Activated T-cell treated with anti-CD3 and anti-CD28 coated beads, Interleukin-2, amount 50 U/mL, for 1 hour (primary cell): ENCODE data around the gene STX19.
"Not testable (repeated sequence)": the region's sequence is repeated elsewhere in the genome, so short reads cannot be mapped to it uniquely, and the experiment has no call there.

Experiments used
- DNase-seq: peaks from one replicate; pipeline ENCODE4 v3.0.0-alpha.2; 2020

Gene STX19

GRCh38 chr3:94028093-94028837 lies at the start of gene STX19:
TSS of gene STX19 (minus strand) at chr3:94028597. CDS start at chr3:94015269, 13,328 bp downstream.
- no peak for DNase-seq

- DNase-seq = no peak
Observed at GRCh38 chr3:94076055-94076454, 47.7 kb upstream of the STX19 start.

GRCh38 chr3:94071713-94072284 lies 43.4 kb upstream of the STX19 start:
- no peak for DNase-seq

- no peak for DNase-seq
Observed at GRCh38 chr3:94070341-94070911, 42.0 kb upstream of the STX19 start.

- no peak for DNase-seq
Observed at GRCh38 chr3:94069194-94069813, 40.9 kb upstream of the STX19 start.

- DNase-seq = no peak
Observed at GRCh38 chr3:94066506-94067500, 38.4 kb upstream of the STX19 start.

GRCh38 chr3:94065819-94066480 lies 37.6 kb upstream of the STX19 start:
- DNase-seq = no peak

- DNase-seq = no peak
Observed at GRCh38 chr3:94065122-94065521, 36.7 kb upstream of the STX19 start.

- DNase-seq = no peak
Observed at GRCh38 chr3:94064243-94064860, 36.0 kb upstream of the STX19 start.

GRCh38 chr3:94063496-94064119 lies 35.2 kb upstream of the STX19 start:
- DNase-seq = no peak

GRCh38 chr3:94062513-94063404 lies 34.4 kb upstream of the STX19 start, which contains the start of the genes DHFR2 and NSUN3:
TSS of gene DHFR2 (minus strand) at chr3:94062916. CDS start at chr3:94061511, 1,405 bp downstream.
TSS of gene NSUN3 (plus strand) at chr3:94063061. CDS start at chr3:94063127, 66 bp downstream.
- DNase-seq = peak; percentile 83

- DNase-seq = no peak
Observed at GRCh38 chr3:94061297-94061696, 32.9 kb upstream of the STX19 start.

- no peak for DNase-seq
Observed at GRCh38 chr3:94050546-94050945, 22.1 kb upstream of the STX19 start.

GRCh38 chr3:94049267-94049666 lies 20.9 kb upstream of the STX19 start:
- no peak for DNase-seq

- DNase-seq = no peak
Observed at GRCh38 chr3:94046533-94046932, 18.1 kb upstream of the STX19 start.

- not testable (repeated sequence) for DNase-seq
Observed at GRCh38 chr3:94044100-94044936, 15.9 kb upstream of the STX19 start.

GRCh38 chr3:94043285-94043684 lies 14.9 kb upstream of the STX19 start:
- no peak for DNase-seq

- DNase-seq = no peak
Observed at GRCh38 chr3:94036909-94037507, 8.6 kb upstream of the STX19 start.
